ENCODE measurements around the gene FCSK. TPM values are rescaled to one million over a fixed set of nuclear protein-coding genes. Genes with fewer than 3 reads are reported as not detected.

The FCSK gene
- total and polyA plus RNA-seq, 2 of the 13 experiments (the other 11 are each of a cell fraction or from before 2014, with no cell fraction given) = 9.1 to 19.2 TPM

- TF ChIP-seq ZNF362 (CRISPR knock-in tag; IDR thresholded peaks at IDR 0.05; ENCODE audit: borderline replicate concordance) = peak; percentile 96
- TF ChIP-seq SIN3B (IDR thresholded peaks at IDR 0.05; ENCODE audit: low read length) = peak; percentile 98
- TF ChIP-seq HCFC1 (IDR thresholded peaks at IDR 0.05; ENCODE audit: low read depth, low read length) = peak; percentile 61; the same call in 1 of the 2 replicates
- TF ChIP-seq ZBTB25 (CRISPR knock-in tag; IDR thresholded peaks at IDR 0.05) = no peak
- TF ChIP-seq HHEX (CRISPR knock-in tag; IDR thresholded peaks at IDR 0.05) = no peak
- 0 out of 2 replicates have a peak, but pooled peaks have one; percentile 4 for TF ChIP-seq BHLHE40 (IDR thresholded peaks at IDR 0.05; ENCODE audit: low read length)
- no peak for TF ChIP-seq CHD4 (IDR thresholded peaks at IDR 0.05; ENCODE audit: borderline replicate concordance, low read length)
- 0 out of 2 replicates have a peak, but pooled peaks have one; percentile 17 for TF ChIP-seq ZFP62 (CRISPR knock-in tag; IDR thresholded peaks at IDR 0.05)
- TF ChIP-seq, protein P1, sequence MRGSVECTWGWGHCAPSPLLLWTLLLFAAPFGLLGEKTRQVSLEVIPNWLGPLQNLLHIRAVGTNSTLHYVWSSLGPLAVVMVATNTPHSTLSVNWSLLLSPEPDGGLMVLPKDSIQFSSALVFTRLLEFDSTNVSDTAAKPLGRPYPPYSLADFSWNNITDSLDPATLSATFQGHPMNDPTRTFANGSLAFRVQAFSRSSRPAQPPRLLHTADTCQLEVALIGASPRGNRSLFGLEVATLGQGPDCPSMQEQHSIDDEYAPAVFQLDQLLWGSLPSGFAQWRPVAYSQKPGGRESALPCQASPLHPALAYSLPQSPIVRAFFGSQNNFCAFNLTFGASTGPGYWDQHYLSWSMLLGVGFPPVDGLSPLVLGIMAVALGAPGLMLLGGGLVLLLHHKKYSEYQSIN (CRISPR knock-in tag; IDR thresholded peaks at IDR 0.05; ENCODE audit: borderline replicate concordance) = no peak
- TF ChIP-seq KMT2B (CRISPR knock-in tag; IDR thresholded peaks at IDR 0.05) = peak; percentile 84
- TF ChIP-seq ZC3H4 (CRISPR knock-in tag; IDR thresholded peaks at IDR 0.05; ENCODE audit: borderline replicate concordance) = no peak
- no peak for TF ChIP-seq CEBPG (CRISPR knock-in tag; IDR thresholded peaks at IDR 0.05)
- peak; percentile 87; the same call in 1 of the 2 replicates for TF ChIP-seq ZNF605 (CRISPR knock-in tag; IDR thresholded peaks at IDR 0.05)
- TF ChIP-seq, protein P2, sequence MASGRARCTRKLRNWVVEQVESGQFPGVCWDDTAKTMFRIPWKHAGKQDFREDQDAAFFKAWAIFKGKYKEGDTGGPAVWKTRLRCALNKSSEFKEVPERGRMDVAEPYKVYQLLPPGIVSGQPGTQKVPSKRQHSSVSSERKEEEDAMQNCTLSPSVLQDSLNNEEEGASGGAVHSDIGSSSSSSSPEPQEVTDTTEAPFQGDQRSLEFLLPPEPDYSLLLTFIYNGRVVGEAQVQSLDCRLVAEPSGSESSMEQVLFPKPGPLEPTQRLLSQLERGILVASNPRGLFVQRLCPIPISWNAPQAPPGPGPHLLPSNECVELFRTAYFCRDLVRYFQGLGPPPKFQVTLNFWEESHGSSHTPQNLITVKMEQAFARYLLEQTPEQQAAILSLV (CRISPR knock-in tag; IDR thresholded peaks at IDR 0.05; ENCODE audit: borderline replicate concordance) = 0 out of 2 replicates have a peak, but pooled peaks have one; percentile 29
- no peak for TF ChIP-seq EEA1 (CRISPR knock-in tag; IDR thresholded peaks at IDR 0.05; ENCODE audit: borderline replicate concordance)
- TF ChIP-seq NR2C2 (CRISPR knock-in tag; IDR thresholded peaks at IDR 0.05; ENCODE audit: borderline replicate concordance) = peak; percentile 57; the same call in 1 of the 2 replicates
- 0 out of 2 replicates have a peak, but pooled peaks have one; percentile 0 for TF ChIP-seq FOXK1 (CRISPR knock-in tag; IDR thresholded peaks at IDR 0.05; ENCODE audit: borderline replicate concordance, low read depth)
- TF ChIP-seq ZNF101 (CRISPR knock-in tag; IDR thresholded peaks at IDR 0.05; ENCODE audit: borderline replicate concordance, low read depth) = no peak
- no peak for TF ChIP-seq ZNF460 (CRISPR knock-in tag; IDR thresholded peaks at IDR 0.05; ENCODE audit: borderline replicate concordance)
- TF ChIP-seq FOSL2 (CRISPR knock-in tag; IDR thresholded peaks at IDR 0.05) = no peak; the same call in 1 of the 2 replicates
- TF ChIP-seq ZNF556 (CRISPR knock-in tag; IDR thresholded peaks at IDR 0.05; ENCODE audit: borderline replicate concordance) = no peak
- TF ChIP-seq NRL (CRISPR knock-in tag; IDR thresholded peaks at IDR 0.05; ENCODE audit: borderline replicate concordance) = peak; percentile 75; the same call in 1 of the 2 replicates
- TF ChIP-seq ZNF549 (CRISPR knock-in tag; IDR thresholded peaks at IDR 0.05) = no peak
- TF ChIP-seq ZSCAN12 (CRISPR knock-in tag; IDR thresholded peaks at IDR 0.05) = no peak
- TF ChIP-seq ELF1 (CRISPR knock-in tag; IDR thresholded peaks at IDR 0.05) = peak; percentile 92
- TF ChIP-seq YY1 (IDR thresholded peaks at IDR 0.05; ENCODE audit: insufficient read depth, insufficient replicate concordance, low read depth, low read length) = peak; percentile 95
- TF ChIP-seq ZNF530 (CRISPR knock-in tag; IDR thresholded peaks at IDR 0.05; ENCODE audit: low read depth) = no peak
Observed at GRCh38 chr16:70523076-70523742, 68.8 kb downstream of the FCSK start, which contains the start of gene COG4 (continued).

All from HepG2 (cell line).